WERI-Rb-1 (cell line): ENCODE data around the gene TTC34.
A peak's percentile ranks its signal among the peaks of the same experiment; 100 is the strongest.

Source experiments
- DNase-seq: peaks from one replicate; pipeline ENCODE4 v3.0.0-alpha.2; 2020
- H3K27ac ChIP-seq: fragments of 250-450 bp; sonication (Bioruptor Pico); 2 replicates; pipeline ENCODE4 v1.5.1; 2020; ENCODE audit warnings: mild to moderate bottlenecking, moderate library complexity
- H3K27me3 ChIP-seq: fragments of 250-450 bp; sonication (Bioruptor Pico); 2 replicates; pipeline ENCODE4 v1.5.1; 2021; ENCODE audit warnings: mild to moderate bottlenecking, low read depth, moderate library complexity; ENCODE audit not compliant: insufficient read depth, severe bottlenecking
- H3K36me3 ChIP-seq: fragments of 250-450 bp; sonication (Bioruptor Pico); 2 replicates; pipeline ENCODE4 v1.5.1; 2020; ENCODE audit warnings: mild to moderate bottlenecking, moderate library complexity
- H3K4me3 ChIP-seq: 2 replicates; pipeline ENCODE4 v1.5.1; 2011; ENCODE audit warnings: low read depth, mild to moderate bottlenecking, control low read depth, low read length
- H3K9me3 ChIP-seq: fragments of 250-450 bp; sonication (Bioruptor Pico); 2 replicates; pipeline ENCODE4 v1.5.1; 2021; ENCODE audit warnings: mild to moderate bottlenecking, moderate library complexity; ENCODE audit not compliant: severe bottlenecking
- TF ChIP-seq, protein P1 (sequence below): IDR thresholded peaks from 2 replicates; pipeline ENCODE4 v1.5.1; 2011; ENCODE audit warnings: low read depth, mild to moderate bottlenecking, control low read depth, inconsistent platforms, low read length

The TTC34 gene

DNA sequence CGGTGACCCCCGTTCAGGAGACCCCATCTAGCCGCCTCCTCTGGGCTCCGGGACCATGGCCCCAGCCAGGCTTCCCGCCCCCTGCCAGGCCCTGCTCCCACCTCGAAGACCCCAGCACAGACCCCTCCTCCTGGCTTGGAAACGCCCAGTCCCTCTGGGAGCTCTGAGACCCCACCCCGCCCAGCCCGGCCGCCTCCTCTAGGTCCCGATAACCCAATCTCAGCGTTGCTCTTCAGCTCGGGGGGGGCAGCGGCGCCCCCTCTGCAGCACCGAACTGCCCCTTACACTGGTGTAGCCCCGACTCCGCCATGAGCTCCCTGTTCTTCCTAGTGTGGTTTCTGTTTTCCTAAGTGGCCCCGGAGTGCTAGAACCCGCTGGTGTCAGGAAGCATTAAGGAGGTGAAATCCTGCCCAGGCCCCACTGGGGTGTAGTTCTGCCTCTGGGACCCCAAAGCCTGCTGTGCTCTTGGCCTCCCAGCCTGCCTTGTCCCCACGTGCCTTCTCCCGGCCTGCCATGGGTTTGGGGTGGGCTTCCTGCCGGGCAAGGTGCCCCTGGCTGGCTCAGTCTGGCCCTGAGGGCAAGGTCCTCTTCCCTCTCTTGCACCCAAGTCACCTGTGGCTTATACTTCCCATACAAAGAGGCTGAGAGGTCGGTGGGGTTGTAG is 157.9 kb downstream of the TTC34 start:
- TF ChIP-seq, protein P1, sequence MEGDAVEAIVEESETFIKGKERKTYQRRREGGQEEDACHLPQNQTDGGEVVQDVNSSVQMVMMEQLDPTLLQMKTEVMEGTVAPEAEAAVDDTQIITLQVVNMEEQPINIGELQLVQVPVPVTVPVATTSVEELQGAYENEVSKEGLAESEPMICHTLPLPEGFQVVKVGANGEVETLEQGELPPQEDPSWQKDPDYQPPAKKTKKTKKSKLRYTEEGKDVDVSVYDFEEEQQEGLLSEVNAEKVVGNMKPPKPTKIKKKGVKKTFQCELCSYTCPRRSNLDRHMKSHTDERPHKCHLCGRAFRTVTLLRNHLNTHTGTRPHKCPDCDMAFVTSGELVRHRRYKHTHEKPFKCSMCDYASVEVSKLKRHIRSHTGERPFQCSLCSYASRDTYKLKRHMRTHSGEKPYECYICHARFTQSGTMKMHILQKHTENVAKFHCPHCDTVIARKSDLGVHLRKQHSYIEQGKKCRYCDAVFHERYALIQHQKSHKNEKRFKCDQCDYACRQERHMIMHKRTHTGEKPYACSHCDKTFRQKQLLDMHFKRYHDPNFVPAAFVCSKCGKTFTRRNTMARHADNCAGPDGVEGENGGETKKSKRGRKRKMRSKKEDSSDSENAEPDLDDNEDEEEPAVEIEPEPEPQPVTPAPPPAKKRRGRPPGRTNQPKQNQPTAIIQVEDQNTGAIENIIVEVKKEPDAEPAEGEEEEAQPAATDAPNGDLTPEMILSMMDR = no peak
- peak overlapping the region; percentile 78 for H3K4me3 ChIP-seq
- peaks cover 61% of the 10 kb centered on the region for H3K27me3 ChIP-seq
- peaks cover 28% of the 10 kb centered on the region for H3K9me3 ChIP-seq
- no peak overlapping the region for H3K27ac ChIP-seq
- no peaks in the 10 kb centered on the region for H3K36me3 ChIP-seq
- DNase-seq = no peak

DNA sequence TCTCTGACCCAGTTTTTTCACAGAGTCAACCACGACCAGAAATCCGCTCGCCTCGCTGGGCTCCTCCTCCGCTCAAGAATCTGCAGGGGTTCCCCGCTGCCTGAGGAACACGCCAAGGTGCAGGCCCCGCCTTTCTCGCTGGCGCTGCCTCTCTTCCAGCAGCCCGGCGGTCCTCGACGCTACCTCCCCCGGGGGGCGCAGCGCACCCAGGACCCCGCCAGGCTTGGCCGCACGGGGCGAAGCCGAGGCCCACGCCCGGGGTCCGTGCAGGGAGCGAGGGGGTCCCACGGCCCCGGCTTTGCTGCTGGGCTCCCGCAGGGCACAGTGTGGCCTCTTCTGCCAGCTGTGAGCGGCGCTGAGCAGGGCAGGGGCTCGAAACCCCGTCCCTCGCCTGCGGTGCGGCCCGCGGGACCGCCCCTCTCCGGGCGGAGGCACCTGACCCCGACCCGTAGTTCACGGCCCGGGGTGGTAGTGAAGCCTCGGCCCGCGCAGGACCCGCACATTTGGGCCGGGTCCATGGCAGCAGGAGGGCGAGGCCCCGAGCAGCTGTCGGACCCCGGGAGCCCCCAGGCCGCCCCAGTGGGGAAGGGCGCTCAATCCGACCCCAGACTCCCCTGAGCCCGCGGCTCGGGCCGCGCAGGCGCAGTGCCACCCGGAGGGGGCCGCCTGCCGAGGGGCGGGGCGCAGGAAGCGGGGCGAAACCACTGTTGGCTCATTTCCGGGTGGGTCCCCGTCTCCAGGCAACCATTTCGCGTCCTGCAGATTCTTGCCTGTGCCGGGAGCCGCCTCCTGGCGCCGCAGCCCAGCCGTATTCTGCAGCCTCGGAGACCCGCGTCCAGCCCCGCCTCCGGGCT is 158.7 kb downstream of the TTC34 start:
- TF ChIP-seq, protein P1 = no peak
- H3K36me3 ChIP-seq = no peaks in the 10 kb centered on the region
- H3K9me3 ChIP-seq = peaks cover 21% of the 10 kb centered on the region
- H3K4me3 ChIP-seq = peak overlapping the region; percentile 78
- DNase-seq = peak; percentile 94
- peaks cover 61% of the 10 kb centered on the region for H3K27me3 ChIP-seq
- peak overlapping the region; percentile 68 for H3K27ac ChIP-seq

DNA sequence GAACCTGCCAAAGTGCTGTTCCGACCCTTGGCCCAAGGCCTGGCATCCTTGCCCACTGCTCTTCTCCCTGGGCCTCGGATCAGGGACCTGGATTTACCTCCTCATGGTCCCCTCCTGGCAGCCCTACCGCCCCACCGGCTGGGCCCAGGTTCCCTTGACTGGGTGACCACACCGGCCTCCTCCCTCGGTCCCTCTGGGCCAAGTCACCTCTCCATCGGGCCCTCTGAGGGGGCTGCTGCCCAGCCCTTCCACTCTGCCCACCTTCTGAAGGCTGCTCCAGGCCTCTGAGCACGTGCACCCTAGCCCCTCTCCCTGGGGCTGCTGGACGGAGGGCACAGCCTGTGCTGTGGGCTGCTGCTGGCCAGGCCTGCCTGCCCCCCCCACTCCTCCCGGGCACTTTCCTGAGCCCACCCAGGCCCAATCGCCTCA is 159.3 kb downstream of the TTC34 start:
- peaks cover 61% of the 10 kb centered on the region for H3K27me3 ChIP-seq
- no peaks in the 10 kb centered on the region for H3K36me3 ChIP-seq
- H3K27ac ChIP-seq = no peak overlapping the region; the same call in 1 of the 2 replicates
- TF ChIP-seq, protein P1 = no peak
- H3K9me3 ChIP-seq = peaks cover 20% of the 10 kb centered on the region
- peak overlapping the region; percentile 78 for H3K4me3 ChIP-seq
- no peak for DNase-seq

DNA sequence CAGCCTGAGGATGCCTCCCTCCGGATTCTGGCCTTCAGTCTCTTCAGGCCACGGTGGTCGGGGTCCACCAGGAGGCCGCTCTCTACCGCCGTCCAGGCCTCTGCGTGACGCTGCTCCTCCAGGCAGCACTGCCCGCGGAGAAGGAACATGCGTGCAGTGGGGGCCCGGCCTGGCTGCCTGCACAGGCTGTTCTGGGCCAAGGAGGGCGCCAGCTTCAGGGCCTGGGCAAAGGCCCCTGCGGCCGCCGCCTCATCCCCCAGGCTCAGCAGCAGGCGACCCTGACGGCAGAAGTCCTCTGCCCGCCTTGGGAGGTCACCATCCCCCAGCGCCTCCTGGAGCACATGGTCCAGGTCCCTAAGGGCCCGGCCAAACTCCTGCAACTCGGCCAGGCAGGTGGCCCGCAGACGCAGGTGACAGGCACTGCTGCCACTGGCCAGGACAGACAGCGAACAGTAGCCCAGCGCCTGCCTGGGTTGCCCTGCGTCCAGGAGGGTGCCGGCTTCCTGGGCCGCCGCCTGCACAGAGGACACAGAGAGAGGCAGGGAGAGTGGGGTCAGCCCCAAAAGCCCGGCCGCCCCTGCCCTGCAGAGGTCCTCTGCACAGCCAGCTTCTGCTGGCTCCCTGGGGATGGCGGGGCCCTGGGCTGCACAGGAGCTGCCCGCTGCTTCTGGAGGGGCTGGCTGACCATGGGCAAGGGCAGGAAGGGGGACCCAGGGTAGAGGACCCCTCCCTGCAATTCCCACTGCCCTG is 159.9 kb downstream of the TTC34 start:
- no peak overlapping the region for H3K27ac ChIP-seq
- H3K4me3 ChIP-seq = no peak overlapping the region; the same call in 1 of the 2 replicates
- no peaks in the 10 kb centered on the region for H3K36me3 ChIP-seq
- peaks cover 61% of the 10 kb centered on the region for H3K27me3 ChIP-seq
- no peak for DNase-seq
- TF ChIP-seq, protein P1 = no peak
- H3K9me3 ChIP-seq = peaks cover 20% of the 10 kb centered on the region

DNA sequence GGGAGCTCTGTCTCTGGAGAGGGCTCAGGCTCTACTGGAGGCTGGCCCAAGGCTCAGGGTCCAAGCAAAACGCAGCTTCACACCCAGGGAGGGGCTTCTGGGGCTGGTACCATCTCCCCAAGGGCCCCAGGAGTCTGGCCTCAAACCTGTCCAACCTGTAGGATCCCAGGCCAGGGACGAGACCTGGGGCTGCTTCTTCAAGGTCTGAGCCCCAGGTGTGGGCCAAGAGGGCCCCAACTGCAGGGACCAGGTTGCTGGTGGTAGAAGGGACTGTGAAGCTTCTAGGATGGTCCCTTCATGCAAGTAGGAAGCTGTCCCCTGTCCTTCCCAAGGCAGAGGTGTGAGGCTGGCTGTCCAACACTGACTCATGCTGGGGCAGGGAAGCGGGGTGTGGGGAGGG is 160.9 kb downstream of the TTC34 start:
- peaks cover 19% of the 10 kb centered on the region for H3K9me3 ChIP-seq
- H3K4me3 ChIP-seq = no peak overlapping the region
- H3K36me3 ChIP-seq = no peaks in the 10 kb centered on the region
- no peak for DNase-seq
- TF ChIP-seq, protein P1 = no peak
- H3K27ac ChIP-seq = no peak overlapping the region
- H3K27me3 ChIP-seq = peaks cover 61% of the 10 kb centered on the region
